ENCODE results near the gene VAV2.

Gene VAV2

DNA sequence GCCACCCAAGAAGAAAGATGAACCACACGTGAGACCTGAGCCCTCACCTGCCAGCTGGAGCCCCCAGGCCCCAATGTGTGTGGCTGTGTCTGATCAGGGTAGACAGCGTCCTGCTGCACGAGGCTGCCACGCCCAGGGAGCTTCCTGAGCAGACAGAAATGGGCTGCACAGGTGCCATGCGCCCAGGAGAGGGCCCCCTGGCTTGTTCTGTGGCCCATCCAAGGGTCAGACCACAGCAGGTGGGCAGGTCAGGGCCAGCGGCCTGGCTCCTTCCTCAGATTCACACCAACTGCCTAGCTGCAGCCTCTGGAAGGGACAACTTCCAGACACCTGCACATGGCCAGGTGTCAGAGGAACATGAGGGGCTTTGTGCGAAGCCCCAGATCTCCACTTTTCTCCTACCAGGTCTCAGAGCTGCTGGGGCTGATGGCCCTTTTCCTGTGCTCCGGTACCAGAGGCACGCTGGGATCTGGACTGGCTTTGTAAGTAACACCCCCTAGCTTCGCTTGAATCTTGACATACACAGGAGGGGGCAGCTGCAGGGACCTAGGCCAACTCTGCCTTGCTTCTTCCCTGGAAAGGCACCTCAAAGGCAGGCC, 264.7 kb downstream of the VAV2 start:
- no peak for DNase-seq (ENCODE audit: low read depth)

DNA sequence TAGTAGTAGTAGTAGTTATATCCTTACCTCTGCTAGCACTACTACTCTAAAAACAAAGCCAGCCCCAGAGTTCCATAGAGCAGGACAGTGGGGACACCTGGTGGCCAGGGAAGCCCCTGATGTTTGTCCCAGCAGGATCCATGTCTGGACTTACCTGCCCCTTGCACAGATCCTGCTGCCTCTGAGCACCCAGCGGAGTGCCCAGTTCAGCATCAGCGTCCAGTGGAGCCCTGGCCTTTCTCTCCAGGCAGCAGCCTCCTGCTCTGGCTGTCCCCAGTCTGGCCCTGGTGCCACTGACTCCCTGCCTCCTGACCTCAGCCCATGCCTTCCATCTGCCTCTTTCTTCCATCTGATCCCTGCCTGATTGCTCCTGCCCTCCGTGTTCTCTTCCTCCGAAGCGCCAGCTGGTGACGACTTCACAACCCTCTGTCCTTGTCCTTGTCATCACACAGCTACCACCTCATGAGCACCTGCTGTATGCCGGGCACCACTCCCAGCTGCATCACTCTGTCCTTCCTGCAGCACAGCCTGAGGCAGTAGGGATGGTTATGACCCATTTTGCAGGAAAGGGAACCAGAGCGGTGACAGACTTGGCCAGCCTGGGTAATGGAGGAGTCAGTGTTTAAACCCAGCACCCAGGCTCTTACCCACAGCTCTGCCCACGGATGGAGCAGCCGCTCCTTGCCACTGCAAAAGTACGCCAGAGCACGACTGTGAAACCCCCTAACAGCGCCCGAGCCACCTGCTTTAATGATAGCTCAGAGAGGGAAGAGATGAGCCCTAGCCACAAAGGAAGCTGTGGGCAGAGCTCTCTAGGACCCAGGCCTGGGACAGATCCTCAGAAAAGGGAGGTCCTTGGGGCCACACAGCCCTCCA, 265.5 kb downstream of the VAV2 start:
- peak; percentile 51 for DNase-seq (ENCODE audit: low read depth)

DNA sequence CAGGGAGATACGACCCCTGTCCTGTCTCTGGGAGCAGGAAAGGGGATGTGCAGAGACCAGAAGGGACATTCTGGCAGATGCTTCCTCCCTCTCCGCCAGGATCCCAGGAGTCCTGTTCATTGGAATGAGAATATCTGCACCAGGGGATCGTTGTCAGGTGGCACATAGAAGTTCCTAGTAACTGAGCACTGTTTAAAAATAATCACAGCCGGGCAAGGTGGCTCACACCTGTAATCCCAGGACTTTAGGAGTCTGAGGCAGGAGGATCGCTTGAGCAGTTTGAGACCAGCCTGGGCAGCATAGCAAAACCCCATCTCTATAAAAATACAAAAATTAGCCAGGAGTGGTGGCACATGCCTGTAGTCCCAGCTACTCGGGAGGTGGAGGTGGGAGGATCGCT, 266.2 kb downstream of the VAV2 start:
- no peak for DNase-seq (ENCODE audit: low read depth)

DNA sequence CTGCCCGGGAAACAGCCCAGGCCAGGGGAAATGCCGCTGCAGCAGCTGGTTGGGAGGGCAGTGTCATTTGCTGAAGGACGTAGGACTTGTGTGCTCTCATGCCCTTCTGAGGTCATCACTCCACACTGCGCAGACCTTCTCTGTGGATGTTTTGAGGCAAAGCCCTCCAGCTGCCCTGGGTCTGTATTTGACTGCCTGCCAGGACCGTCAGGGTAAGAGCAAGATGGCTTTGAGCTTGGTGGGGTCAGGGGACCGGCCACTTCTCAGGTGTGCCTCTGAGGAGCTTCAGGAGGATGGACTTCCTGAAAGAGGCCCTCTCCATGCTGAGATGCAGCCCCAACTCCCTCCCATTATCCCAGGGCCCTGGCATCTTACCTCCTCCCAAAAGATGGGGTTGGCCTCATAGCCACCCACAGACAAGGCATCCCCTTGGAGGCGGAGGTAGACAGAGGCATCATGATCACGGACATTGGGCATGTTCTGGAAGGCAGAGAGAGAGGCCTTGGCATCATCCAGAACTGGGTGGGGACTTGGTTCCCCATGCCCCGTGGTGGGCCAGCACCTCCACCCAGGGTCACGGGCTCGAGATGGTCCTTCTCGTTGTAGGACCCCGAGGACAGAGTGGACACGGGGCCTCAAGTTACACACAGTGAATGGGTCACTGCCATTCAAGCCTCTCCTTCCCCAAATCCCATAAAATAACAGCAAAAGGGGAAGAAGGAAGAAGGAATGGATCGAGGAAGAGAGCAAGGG, 273.4 kb downstream of the VAV2 start:
- DNase-seq (ENCODE audit: low read depth) = no peak

DNA sequence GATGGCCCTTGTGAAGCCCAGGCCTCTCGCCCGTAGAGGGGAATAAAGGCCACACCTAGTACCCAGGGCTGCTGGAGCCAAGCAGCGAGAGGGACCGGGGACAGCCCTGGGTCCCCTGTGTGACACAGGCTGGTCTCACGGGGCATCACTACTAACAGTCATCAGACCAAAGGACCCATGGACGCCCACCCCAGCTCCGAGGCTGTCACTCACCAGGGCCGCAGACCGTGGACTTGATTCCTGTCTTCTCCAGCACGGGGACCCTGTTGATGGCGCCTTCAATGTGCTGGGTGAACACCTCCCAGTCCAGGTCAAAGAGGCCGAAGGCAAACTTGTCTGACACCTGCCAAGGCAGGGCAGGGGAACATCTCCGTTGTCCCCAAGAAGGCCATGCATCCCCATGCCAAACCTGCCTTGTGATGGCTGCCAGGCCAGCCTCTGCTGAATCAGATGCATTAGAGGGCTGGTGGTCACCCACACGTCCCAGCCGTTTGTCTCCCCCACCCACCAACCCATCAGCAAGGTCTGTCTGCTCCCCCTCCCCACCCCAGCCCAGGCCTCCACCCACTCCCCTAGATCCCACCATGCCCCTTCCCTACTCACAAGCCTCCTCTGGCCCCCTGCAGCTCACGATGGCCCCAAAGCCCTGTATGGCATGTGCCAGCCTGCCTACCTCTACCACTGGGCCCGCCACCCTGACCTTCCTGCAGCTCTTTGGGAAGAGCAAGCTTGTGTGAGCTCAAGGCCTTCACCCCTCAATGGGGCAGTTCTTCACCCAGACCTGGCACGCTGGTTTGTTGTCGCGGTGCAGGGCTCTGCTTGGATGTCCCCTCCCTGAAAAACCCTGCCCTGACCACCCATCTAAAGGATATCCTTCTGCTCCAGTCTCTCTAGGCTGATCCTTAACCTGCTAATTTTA, 274.8 kb downstream of the VAV2 start:
- DNase-seq (ENCODE audit: low read depth) = no peak

DNA sequence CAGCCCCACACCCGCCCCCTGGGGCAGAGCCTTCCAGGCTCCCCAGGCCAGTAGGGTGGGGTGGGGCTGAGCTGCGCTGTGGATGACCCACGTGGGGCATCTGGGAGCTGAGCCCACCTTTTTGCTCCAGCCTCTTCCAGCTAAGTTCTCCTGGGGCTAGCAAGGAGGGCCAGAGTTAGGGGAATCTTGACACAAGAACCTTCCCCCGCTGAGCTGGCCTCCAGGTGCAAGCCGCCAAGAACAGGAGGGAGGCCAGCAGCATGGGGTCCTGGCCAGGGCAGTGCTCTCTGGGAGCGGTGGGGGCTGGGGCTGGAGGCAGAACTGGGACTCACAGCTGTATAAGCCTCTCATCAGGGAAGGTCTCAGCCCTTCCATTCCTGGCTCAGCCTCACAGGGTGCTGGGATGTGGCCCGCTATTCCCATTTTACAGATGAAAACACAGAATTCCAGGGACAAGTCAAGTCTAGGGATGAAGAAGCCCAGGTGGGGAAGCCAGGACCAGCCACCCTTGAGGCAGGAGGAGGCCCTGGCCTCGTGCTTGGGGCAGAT, 275.5 kb downstream of the VAV2 start:
- DNase-seq (ENCODE audit: low read depth) = no peak

DNA sequence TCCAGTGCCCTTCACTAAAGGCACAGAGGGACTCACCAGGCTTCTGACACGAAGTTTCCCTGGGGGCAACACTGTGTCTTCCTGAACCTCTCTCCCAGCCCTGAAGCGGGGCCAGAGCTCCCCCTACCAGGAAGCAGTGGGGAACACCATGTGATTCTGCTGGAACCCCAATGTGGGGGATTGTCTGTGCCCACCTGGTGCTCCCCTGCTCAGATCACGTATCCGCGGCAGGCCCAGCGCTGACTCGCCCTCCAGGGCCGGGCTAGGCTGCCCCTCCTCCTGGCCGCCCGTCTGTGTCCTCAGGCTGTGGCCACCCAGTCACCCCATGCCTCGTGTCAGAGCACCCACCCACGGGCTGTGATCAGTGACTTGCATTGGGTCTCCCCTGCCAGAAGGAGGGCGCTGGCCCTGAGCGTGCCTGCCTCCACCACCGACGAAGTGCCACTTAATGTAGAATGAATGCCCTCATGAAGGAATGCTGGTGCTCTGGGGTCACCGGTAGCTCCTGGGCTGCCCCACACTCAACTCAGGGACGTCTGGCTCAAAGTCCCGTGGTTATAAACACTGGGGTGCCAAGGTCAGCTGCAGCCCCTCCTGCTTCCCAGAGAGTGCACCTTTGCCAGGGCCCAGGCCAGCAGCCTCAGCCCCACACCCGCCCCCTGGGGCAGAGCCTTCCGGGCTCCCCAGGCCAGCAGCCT, 276.1 kb downstream of the VAV2 start:
- DNase-seq (ENCODE audit: low read depth) = peak; percentile 31

DNA sequence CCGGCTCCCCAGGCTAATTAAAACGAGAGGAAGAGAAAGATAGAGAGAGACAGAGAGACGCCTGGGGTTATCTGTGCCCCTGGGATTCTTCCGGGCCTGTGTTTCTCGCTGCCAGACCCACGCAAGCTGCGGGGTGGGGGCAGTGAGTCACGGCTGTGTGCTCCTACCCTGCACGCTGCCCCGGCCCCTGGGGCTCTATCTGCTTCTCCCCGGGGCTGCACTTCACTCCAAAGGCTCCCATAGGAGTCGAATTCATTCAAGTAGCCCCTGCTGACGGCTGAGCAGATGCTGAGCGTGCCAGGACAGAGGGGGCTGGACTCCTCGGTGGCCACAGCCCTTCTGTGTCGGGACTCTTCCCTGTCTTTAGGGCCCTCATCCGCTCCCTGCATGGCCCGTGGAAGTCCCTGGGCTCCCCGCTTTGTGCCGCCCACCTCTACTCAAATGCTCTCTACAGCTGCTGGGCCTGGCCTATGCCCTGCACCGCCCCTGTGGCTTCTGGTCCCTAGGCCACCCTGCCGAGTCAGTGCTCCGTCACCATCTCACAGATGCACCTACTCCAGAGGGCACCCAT, 276.7 kb downstream of the VAV2 start:
- no peak for DNase-seq (ENCODE audit: low read depth)

DNA sequence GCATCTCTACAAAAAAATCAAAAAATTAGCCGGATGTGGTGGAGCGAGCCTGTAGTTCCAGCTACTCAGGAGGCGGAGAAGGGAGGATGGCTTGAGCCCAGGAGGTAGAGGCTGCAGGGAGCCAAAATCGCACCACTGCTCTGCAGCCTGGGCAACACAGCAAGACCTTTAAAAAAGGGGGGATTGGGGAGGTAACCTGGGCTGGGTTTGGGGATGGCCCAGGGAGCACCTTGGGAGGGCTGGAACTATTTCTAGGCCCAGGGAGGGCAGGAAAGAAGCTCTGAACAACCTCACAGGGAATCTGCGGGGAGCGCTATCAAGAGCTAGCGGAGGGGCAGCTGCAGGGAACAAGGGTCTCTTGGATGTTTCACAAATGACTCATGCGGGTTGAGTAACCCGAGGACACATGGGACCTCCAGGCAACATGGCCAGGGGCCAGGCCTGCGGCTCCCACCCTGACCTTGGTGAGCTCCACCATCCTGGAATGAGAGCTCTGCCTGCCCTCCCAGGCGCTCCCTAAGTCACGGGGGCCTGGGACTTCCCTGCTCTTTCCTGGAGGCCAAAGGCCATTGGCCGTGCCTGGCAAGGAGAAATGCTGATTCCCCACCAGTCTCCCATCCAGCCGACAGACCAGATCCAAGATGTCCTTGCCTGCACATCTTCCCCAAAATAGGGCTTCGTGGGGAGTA, 277.4 kb downstream of the VAV2 start:
- DNase-seq (ENCODE audit: low read depth) = no peak

DNA sequence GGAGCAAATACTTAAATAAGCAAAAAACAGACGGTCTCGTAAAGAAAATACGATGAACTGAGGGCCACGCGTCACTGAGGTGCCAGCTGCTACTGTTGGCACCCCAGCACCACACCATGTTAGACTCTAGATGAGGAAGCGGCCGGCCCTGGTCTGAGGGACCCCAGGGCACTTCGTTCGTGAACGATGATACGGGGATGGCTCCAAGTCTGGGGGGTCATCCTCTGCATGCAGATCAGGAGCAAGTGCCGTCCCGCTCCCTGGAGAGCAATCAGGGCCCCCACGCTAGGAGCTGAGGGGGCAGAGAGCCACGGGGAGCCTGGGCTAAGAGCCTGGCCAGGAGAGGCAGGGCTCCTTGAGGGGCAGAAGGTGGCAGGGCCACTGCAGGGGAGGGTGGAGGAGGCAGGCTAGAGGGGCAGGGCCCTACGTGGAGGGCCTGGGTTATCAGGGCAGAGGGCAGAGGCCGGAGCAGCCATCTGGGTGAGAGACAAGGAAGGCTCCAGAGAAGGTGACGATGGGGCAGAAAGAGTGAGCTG, 278.1 kb downstream of the VAV2 start:
- DNase-seq (ENCODE audit: low read depth) = no peak

DNA sequence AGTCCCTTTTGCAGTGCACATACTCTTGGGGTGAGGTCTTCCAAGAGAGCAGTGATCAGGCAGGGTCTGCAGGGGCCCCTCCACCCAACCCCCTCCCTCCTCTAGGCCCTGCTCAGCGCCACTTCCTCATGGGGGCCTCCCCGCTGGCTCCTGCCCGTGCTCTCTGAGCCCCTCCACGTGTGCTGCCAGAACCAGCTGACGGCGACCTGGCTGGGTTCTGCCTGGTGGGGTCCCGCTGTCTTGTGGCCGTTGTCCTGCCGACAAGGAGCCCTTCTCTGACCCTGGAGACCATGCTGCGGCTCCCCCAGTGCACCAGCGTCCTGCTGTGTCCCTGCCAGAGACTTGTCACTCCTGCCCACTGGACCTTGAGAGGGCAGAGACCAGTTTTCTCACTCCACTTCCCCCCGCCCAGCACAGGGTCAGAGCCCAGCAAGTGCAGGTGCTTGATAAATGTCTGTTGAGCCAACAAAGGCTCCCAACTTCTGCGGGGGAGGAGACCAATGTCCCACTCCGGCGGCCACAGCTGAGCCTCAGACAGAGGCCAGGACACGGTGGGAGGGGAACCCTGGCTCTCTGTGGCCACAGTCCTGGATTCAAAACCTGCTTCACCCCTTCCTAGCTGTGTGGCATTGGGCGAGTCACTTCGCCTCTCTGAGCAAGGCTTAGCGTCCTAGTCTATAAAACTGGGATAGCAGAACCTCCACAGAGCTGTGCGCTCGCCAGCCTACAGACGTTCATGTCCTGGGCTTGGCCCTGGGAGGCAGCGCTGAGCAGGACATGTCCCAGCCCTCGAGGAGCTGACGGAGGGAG, 278.8 kb downstream of the VAV2 start:
- no peak for DNase-seq (ENCODE audit: low read depth)

DNA sequence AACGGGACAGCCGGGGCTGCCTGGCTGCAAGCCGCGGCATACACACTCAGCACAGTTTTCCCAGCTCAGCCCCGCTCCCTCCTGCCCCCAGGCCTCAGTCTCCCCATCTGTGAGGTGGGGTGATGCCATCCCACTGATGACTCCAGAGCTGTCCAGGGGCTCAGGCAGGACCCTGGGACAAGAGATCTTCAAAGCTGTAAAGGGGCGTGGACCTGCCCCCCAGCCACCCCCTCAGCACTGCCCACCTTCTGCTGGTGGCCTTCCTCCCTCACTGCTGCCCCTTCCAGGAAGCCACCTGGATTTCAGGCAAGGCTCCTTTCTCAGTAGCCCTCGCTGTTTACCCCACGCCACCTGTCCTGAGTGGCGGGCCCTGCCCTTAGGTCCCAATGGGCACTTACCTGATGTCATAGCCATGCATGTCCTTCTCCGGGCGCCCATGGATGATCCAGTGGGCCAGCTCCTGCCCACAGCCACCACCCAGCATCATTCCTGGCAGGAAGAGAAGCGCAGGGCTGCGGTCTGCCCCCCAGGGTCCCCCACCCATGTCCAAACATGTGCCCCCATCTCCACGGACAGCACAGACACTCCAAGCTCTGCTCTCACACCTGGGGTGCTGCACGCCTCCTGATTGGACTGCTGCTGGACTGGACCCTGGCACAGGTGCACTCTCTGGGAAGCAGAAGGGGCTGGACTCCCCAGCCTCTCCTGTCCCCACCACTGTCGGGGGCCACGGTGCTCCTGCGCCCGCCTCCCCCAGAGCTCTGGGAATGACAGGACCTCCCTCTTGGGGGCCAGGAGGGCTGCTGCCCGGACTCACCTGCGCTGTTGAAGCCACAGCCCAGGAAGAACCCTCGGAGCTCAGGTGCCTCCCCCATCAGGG, 279.7 kb downstream of the VAV2 start:
- DNase-seq (ENCODE audit: low read depth) = no peak

All from activated T-cell treated with anti-CD3 and anti-CD28 coated beads for 1 hour (primary cell).